GM23338 (cell line): ENCODE results near the gene CACNA1A. TPM values are rescaled to one million over a fixed set of nuclear protein-coding genes. Genes with fewer than 3 reads are reported as not detected.

Experiments used
- ATAC-seq: fragments of 200-7000 bp; cut with Tn5 transposase; 3 replicates; pipeline ENCODE4 v1.9.1; 2020
- DNase-seq: peaks from one replicate; pipeline ENCODE4 v3.0.0-alpha.2; 2015; ENCODE audit warnings: low spot score
- H2AFZ ChIP-seq: fragments of 200-600 bp; sonication (generic); 2 replicates; pipeline ENCODE4 v1.8.0; 2016; ENCODE audit warnings: antibody characterized with exemption, mild to moderate bottlenecking, moderate library complexity
- H3F3A ChIP-seq: fragments of 200-600 bp; sonication (generic); replicated peaks from 2 replicates; pipeline ENCODE4 v1.8.0; 2017; ENCODE audit warnings: antibody characterized with exemption, mixed run types, low read depth
- H3K27ac ChIP-seq: fragments of 200-600 bp; sonication (generic); 2 replicates; pipeline ENCODE4 v1.6.1; 2016; ENCODE audit warnings: low read depth
- H3K27me3 ChIP-seq: fragments of 200-600 bp; sonication (generic); 2 replicates; pipeline ENCODE4 v1.8.0; 2016; ENCODE audit warnings: mild to moderate bottlenecking, mixed run types, moderate library complexity; ENCODE audit not compliant: insufficient read depth
- H3K36me3 ChIP-seq: fragments of 200-600 bp; sonication (generic); 2 replicates; pipeline ENCODE4 v1.8.0; 2016; ENCODE audit warnings: mild to moderate bottlenecking; ENCODE audit not compliant: insufficient read depth
- H3K4me1 ChIP-seq: fragments of 200-600 bp; sonication (generic); 2 replicates; pipeline ENCODE4 v1.8.0; 2016; ENCODE audit warnings: mild to moderate bottlenecking, moderate library complexity; ENCODE audit not compliant: insufficient read depth
- H3K4me2 ChIP-seq: fragments of 200-600 bp; sonication (generic); 2 replicates; pipeline ENCODE4 v1.7.1; 2017; ENCODE audit warnings: mixed run types
- H3K4me3 ChIP-seq: fragments of 200-600 bp; sonication (generic); 2 replicates; pipeline ENCODE4 v1.6.1; 2016; ENCODE audit warnings: mixed run types
- H3K79me2 ChIP-seq: fragments of 200-600 bp; sonication (generic); replicated peaks from 2 replicates; pipeline ENCODE4 v1.8.0; 2017; ENCODE audit warnings: mild to moderate bottlenecking; ENCODE audit not compliant: insufficient read depth
- H3K9me2 ChIP-seq: fragments of 200-600 bp; sonication (generic); 2 replicates; pipeline ENCODE4 v1.8.0; 2017; ENCODE audit not compliant: insufficient read depth
- H4K20me1 ChIP-seq: fragments of 200-600 bp; sonication (generic); replicated peaks from 2 replicates; pipeline ENCODE4 v1.8.0; 2017; ENCODE audit warnings: mild to moderate bottlenecking; ENCODE audit not compliant: insufficient read depth
- H3K27ac Mint-ChIP-seq: 2 replicates; pipeline ENCODE4 v1.8.0; 2020; ENCODE audit warnings: inconsistent platforms, mild to moderate bottlenecking, moderate library complexity, mixed read lengths
- H3K27me3 Mint-ChIP-seq: 3 replicates; pipeline ENCODE4 v1.8.0; 2022; ENCODE audit warnings: low read depth, mild to moderate bottlenecking, moderate library complexity, mixed read lengths, inconsistent platforms; ENCODE audit not compliant: insufficient read depth, poor library complexity
- H3K36me3 Mint-ChIP-seq: 3 replicates; pipeline ENCODE4 v1.8.0; 2021; ENCODE audit warnings: low read depth, mild to moderate bottlenecking, inconsistent platforms, moderate library complexity, mixed read lengths
- H3K4me1 Mint-ChIP-seq: 3 replicates; pipeline ENCODE4 v1.8.0; 2020; ENCODE audit warnings: mild to moderate bottlenecking, inconsistent platforms, mixed read lengths
- H3K4me3 Mint-ChIP-seq: 3 replicates; pipeline ENCODE4 v1.8.0; 2021; ENCODE audit warnings: moderate library complexity, mild to moderate bottlenecking, inconsistent platforms, mixed read lengths
- H3K9me3 Mint-ChIP-seq: 3 replicates; pipeline ENCODE4 v1.8.0; 2020; ENCODE audit warnings: moderate library complexity, mild to moderate bottlenecking, inconsistent platforms, mixed read lengths
- CREB1 ChIP-seq: fragments of 250-450 bp; sonication (Bioruptor Pico); IDR thresholded peaks from 2 replicates; pipeline ENCODE4 v1.5.0; 2020; ENCODE audit warnings: low read depth, mild to moderate bottlenecking, moderate library complexity
- EZH2 ChIP-seq: fragments of 200-600 bp; sonication (generic); IDR thresholded peaks from one replicate; pipeline ENCODE4 v1.8.0; 2017; ENCODE audit warnings: antibody characterized with exemption, mild to moderate bottlenecking, low read depth; ENCODE audit not compliant: unreplicated experiment
- JUNB ChIP-seq: IDR thresholded peaks from one replicate; pipeline ENCODE4 v1.6.1; 2016; ENCODE audit warnings: antibody characterized with exemption; ENCODE audit not compliant: unreplicated experiment
- NANOG ChIP-seq: IDR thresholded peaks from 2 replicates; pipeline ENCODE4 v1.6.1; 2016; ENCODE audit warnings: antibody characterized with exemption, borderline replicate concordance
- POLR2AphosphoS5 ChIP-seq: IDR thresholded peaks from 2 replicates; pipeline ENCODE4 v1.6.1; 2016; ENCODE audit warnings: antibody characterized with exemption, low read depth
- STAT1 ChIP-seq: IDR thresholded peaks from one replicate; pipeline ENCODE4 v1.6.1; 2016; ENCODE audit warnings: antibody characterized with exemption; ENCODE audit not compliant: unreplicated experiment
- ZNF114 ChIP-seq: fragments of 250-450 bp; sonication (Bioruptor Pico); IDR thresholded peaks from 2 replicates; pipeline ENCODE4 v1.5.0; 2020; ENCODE audit warnings: mild to moderate bottlenecking, moderate library complexity
- polyA plus RNA-seq: library from polyadenylated mRNA; unstranded; fragments of >200 nt; fragmentation: Nextera tagmentation; extraction: Ambion mirVana; gene quantifications from 2 replicates; pipeline ENCODE4 v1.2.1, GENCODE V29; 2016
- total RNA-seq: library from RNA; depleted of rRNA; stranded (reverse); fragments of >200 nt; shearing (Covaris generic); gene quantifications from 2 replicates; pipeline ENCODE4 v1.2.3, GENCODE V29; 2014
- TF ChIP-seq, protein P1 (sequence below): IDR thresholded peaks from one replicate; pipeline ENCODE4 v1.6.1; 2018; ENCODE audit warnings: antibody characterized with exemption; ENCODE audit not compliant: unreplicated experiment
- TF ChIP-seq, protein P2 (sequence below), 2 experiments: fragments of 200-600 bp in 1 of 2; sonication (generic) in 1 of 2; conservative IDR thresholded peaks; 2 replicates each; pipeline versions ENCODE4 v1.5.1 to v1.6.1; 2016 to 2017; ENCODE audit warnings: antibody characterized with exemption in 2 of 2, low read depth in 2 of 2, mild to moderate bottlenecking in 2 of 2, moderate library complexity in 1 of 2
- TF ChIP-seq, protein P3 (sequence below): fragments of 250-450 bp; sonication (Bioruptor Pico); IDR thresholded peaks from 2 replicates; pipeline ENCODE4 v1.5.0; 2020; ENCODE audit warnings: mild to moderate bottlenecking, moderate library complexity

The CACNA1A gene
- total and polyA plus RNA-seq, 2 experiments from 2014 or later: 7.4 to 20.3 TPM

DNA sequence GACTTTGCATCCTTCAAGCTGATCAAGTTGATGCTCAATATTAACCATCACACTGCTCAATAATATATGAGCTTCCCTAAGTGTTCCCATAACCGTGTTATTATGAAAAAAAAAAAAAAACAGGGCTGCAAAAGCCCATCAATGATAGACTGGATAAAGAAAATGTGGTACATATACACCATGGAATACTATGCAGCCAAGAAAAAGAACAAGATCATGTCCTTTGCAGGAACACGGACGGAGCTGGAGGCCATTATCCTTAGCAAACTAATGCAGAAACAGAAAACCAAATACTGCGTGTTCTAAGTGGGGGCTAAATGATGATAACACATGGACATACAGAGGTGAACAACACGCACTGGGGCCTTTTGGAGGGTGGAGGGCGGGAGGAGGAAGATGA lies 58.3 kb downstream of the CACNA1A start:
- Histone ChIP-seq H3K4me2 (no peak overlapping the region), H3K4me1 (no peaks in the 10 kb centered on the region), H3K27ac (no peak overlapping the region), H3K79me2 (no peaks in the 10 kb centered on the region), H3F3A (no peaks in the 10 kb centered on the region), H4K20me1 (peaks cover 6% of the 10 kb centered on the region; the same call in 1 of the 2 replicates), H3K36me3 (peaks cover 15% of the 10 kb centered on the region), H3K27me3 (no peaks in the 10 kb centered on the region), H3K4me3 (no peak overlapping the region), H3K9me2 (no peaks in the 10 kb centered on the region), H2AFZ (no peak overlapping the region)
- DNase-seq (no peak), ATAC-seq (no peak)
- H3K9me3 Mint-ChIP-seq: peaks cover 34% of the 10 kb centered on the region
- H3K4me3 Mint-ChIP-seq: no peak overlapping the region
- no peak overlapping the region for H3K27ac Mint-ChIP-seq
- TF ChIP-seq CREB1 (CRISPR knock-in tag): no peak
- TF ChIP-seq JUNB: no peak
- TF ChIP-seq, protein P1, sequence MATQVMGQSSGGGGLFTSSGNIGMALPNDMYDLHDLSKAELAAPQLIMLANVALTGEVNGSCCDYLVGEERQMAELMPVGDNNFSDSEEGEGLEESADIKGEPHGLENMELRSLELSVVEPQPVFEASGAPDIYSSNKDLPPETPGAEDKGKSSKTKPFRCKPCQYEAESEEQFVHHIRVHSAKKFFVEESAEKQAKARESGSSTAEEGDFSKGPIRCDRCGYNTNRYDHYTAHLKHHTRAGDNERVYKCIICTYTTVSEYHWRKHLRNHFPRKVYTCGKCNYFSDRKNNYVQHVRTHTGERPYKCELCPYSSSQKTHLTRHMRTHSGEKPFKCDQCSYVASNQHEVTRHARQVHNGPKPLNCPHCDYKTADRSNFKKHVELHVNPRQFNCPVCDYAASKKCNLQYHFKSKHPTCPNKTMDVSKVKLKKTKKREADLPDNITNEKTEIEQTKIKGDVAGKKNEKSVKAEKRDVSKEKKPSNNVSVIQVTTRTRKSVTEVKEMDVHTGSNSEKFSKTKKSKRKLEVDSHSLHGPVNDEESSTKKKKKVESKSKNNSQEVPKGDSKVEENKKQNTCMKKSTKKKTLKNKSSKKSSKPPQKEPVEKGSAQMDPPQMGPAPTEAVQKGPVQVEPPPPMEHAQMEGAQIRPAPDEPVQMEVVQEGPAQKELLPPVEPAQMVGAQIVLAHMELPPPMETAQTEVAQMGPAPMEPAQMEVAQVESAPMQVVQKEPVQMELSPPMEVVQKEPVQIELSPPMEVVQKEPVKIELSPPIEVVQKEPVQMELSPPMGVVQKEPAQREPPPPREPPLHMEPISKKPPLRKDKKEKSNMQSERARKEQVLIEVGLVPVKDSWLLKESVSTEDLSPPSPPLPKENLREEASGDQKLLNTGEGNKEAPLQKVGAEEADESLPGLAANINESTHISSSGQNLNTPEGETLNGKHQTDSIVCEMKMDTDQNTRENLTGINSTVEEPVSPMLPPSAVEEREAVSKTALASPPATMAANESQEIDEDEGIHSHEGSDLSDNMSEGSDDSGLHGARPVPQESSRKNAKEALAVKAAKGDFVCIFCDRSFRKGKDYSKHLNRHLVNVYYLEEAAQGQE: no peak
- TF ChIP-seq STAT1: no peak
- TF ChIP-seq NANOG: no peak
- H3K4me1 Mint-ChIP-seq: no peaks in the 10 kb centered on the region
- peaks cover 49% of the 10 kb centered on the region for H3K36me3 Mint-ChIP-seq
- H3K27me3 Mint-ChIP-seq: peaks cover 10% of the 10 kb centered on the region

DNA sequence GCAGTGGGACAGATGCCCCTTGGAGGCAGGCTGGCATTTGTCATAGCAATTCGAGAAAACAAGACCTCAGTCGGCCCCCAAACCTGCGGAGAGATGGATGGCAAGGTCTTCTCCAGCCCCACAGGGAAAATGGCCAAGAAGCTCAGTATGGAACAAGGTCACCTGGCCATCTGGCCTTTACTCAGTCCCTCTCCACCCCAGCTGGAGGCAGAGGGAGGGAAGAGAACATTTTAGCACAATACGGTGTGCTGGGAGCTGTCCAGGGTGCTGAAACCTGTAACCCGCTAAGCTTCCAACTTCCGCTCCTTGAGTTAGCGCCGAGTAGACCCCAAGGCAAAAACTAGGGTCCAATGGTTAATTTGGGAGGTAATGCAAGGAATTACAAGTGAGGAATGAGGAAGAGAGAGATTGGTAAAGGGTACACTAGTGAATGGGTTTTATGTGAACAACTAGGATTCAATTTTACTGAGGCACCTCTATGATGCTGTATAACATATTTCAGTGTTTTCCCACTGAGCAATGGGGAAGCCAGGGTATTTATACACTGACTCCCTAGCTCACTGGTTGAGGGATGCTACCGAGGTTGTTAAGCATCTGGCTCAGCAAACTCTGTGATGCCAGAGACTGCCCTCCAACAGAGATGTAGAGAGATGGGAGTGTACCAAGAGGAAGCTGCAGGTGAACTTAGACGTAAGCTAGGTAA lies 64.3 kb downstream of the CACNA1A start:
- H3K9me3 Mint-ChIP-seq: no peaks in the 10 kb centered on the region
- no peaks in the 10 kb centered on the region for H3K27me3 ChIP-seq
- TF ChIP-seq STAT1 (no peak), ZNF114 (CRISPR knock-in tag) (no peak), POLR2AphosphoS5 (no peak), JUNB (no peak), EZH2 (no peak)
- TF ChIP-seq, protein P2, sequence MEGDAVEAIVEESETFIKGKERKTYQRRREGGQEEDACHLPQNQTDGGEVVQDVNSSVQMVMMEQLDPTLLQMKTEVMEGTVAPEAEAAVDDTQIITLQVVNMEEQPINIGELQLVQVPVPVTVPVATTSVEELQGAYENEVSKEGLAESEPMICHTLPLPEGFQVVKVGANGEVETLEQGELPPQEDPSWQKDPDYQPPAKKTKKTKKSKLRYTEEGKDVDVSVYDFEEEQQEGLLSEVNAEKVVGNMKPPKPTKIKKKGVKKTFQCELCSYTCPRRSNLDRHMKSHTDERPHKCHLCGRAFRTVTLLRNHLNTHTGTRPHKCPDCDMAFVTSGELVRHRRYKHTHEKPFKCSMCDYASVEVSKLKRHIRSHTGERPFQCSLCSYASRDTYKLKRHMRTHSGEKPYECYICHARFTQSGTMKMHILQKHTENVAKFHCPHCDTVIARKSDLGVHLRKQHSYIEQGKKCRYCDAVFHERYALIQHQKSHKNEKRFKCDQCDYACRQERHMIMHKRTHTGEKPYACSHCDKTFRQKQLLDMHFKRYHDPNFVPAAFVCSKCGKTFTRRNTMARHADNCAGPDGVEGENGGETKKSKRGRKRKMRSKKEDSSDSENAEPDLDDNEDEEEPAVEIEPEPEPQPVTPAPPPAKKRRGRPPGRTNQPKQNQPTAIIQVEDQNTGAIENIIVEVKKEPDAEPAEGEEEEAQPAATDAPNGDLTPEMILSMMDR (conservative IDR thresholded peaks at IDR 0.05; ENCODE audit: low read depth in 2 of 2): no peak
- TF ChIP-seq, protein P3, sequence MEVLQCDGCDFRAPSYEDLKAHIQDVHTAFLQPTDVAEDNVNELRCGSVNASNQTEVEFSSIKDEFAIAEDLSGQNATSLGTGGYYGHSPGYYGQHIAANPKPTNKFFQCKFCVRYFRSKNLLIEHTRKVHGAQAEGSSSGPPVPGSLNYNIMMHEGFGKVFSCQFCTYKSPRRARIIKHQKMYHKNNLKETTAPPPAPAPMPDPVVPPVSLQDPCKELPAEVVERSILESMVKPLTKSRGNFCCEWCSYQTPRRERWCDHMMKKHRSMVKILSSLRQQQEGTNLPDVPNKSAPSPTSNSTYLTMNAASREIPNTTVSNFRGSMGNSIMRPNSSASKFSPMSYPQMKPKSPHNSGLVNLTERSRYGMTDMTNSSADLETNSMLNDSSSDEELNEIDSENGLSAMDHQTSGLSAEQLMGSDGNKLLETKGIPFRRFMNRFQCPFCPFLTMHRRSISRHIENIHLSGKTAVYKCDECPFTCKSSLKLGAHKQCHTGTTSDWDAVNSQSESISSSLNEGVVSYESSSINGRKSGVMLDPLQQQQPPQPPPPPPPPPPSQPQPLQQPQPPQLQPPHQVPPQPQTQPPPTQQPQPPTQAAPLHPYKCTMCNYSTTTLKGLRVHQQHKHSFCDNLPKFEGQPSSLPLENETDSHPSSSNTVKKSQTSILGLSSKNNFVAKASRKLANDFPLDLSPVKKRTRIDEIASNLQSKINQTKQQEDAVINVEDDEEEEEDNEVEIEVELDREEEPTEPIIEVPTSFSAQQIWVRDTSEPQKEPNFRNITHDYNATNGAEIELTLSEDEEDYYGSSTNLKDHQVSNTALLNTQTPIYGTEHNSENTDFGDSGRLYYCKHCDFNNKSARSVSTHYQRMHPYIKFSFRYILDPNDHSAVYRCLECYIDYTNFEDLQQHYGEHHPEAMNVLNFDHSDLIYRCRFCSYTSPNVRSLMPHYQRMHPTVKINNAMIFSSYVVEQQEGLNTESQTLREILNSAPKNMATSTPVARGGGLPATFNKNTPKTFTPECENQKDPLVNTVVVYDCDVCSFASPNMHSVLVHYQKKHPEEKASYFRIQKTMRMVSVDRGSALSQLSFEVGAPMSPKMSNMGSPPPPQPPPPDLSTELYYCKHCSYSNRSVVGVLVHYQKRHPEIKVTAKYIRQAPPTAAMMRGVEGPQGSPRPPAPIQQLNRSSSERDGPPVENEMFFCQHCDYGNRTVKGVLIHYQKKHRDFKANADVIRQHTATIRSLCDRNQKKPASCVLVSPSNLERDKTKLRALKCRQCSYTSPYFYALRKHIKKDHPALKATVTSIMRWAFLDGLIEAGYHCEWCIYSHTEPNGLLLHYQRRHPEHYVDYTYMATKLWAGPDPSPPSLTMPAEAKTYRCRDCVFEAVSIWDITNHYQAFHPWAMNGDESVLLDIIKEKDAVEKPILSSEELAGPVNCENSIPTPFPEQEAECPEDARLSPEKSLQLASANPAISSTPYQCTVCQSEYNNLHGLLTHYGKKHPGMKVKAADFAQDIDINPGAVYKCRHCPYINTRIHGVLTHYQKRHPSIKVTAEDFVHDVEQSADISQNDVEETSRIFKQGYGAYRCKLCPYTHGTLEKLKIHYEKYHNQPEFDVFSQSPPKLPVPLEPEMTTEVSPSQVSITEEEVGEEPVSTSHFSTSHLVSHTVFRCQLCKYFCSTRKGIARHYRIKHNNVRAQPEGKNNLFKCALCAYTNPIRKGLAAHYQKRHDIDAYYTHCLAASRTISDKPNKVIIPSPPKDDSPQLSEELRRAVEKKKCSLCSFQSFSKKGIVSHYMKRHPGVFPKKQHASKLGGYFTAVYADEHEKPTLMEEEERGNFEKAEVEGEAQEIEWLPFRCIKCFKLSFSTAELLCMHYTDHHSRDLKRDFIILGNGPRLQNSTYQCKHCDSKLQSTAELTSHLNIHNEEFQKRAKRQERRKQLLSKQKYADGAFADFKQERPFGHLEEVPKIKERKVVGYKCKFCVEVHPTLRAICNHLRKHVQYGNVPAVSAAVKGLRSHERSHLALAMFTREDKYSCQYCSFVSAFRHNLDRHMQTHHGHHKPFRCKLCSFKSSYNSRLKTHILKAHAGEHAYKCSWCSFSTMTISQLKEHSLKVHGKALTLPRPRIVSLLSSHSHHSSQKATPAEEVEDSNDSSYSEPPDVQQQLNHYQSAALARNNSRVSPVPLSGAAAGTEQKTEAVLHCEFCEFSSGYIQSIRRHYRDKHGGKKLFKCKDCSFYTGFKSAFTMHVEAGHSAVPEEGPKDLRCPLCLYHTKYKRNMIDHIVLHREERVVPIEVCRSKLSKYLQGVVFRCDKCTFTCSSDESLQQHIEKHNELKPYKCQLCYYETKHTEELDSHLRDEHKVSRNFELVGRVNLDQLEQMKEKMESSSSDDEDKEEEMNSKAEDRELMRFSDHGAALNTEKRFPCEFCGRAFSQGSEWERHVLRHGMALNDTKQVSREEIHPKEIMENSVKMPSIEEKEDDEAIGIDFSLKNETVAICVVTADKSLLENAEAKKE (CRISPR knock-in tag): peak; percentile 39; the same call in 1 of the 2 replicates

More for the DNA sequence above, 64.3 kb downstream of the CACNA1A start:
- Histone ChIP-seq H3K4me3 (no peak overlapping the region), H4K20me1 (peaks cover 16% of the 10 kb centered on the region), H2AFZ (no peak overlapping the region), H3K79me2 (no peaks in the 10 kb centered on the region), H3K36me3 (no peaks in the 10 kb centered on the region), H3K27ac (no peak overlapping the region), H3K4me1 (no peaks in the 10 kb centered on the region), H3K4me2 (no peak overlapping the region), H3F3A (0 out of 2 replicates have a peak, but pooled peaks cover 3% of the 10 kb centered on the region), H3K9me2 (no peaks in the 10 kb centered on the region)
- Mint-ChIP-seq H3K4me3 (no peak overlapping the region), H3K4me1 (no peaks in the 10 kb centered on the region), H3K27ac (no peak overlapping the region), H3K36me3 (peaks cover 8% of the 10 kb centered on the region; the same call in 2 of the 3 replicates), H3K27me3 (peaks cover 6% of the 10 kb centered on the region)
- ATAC-seq (peak; percentile 97), DNase-seq (peak; percentile 94)
